Measurements from ENCODE around the gene AURKAIP1.

AURKAIP1 gene

DNA sequence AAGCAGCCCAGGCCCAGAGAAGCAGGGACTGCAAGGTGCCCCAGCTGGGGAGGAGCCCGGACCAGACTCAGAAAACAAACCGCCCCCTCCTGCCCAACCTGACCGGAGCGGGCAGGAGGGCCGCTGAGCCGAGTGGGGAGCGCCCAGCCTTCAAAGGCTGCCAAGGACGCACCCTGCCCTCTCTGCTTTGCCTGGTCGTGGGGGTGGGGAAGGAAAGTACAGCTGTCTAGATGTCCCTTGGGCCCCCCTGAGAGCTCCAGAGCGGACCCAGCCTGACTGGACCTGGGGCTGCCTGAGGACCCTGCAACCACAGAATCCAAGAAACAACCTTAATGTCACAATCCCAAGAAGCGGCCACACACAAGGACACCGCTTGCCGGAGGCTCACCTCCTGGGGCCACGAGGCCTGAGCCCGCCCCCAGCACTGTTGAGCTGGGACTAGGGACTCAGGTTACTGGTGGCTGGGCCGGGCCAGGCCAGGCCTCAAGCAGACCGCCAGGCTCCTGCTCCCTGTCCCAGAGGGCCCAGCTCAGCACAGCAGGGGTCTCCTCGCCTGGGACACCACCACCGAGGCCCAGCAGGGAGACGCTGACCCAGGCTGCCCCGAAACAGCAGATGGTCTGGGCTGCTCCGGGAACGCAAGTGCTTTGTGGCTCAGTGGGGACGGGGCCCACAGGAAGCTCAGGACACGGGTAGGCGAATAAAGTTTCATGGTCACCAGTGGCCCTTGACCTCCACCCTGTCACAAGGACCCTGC, 27.2 kb downstream of the AURKAIP1 start:
- DNase-seq (ENCODE audit: low read depth, low spot score): no peak

DNA sequence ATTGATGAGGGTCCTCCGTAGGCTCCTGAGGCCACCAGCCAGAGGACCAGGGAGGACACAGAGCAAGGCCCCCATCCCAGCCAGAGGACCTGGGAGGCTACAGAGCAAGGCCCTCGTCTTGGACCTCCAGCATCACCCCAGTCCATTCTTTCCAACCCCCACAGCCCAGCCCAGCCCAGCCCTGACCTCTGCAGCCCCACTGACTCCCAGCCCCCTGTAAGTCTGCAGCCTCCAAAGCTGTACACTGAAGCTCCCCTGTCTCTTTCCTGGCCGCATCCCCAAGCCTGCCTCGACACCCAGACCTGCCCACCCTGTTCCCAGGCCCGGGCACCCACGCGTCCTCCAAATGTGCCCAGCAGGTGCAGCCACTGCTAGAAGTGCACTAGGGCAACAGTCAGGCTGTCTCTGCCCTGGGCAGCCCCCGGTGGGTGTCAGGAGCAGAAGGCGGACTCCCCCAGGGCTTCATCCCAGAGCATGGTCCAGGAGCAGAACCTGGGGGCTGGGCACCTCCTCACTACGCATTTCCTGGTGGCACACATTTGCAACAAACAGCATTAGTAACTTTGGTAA, 27.9 kb downstream of the AURKAIP1 start:
- DNase-seq (ENCODE audit: low read depth, low spot score): no peak

DNA sequence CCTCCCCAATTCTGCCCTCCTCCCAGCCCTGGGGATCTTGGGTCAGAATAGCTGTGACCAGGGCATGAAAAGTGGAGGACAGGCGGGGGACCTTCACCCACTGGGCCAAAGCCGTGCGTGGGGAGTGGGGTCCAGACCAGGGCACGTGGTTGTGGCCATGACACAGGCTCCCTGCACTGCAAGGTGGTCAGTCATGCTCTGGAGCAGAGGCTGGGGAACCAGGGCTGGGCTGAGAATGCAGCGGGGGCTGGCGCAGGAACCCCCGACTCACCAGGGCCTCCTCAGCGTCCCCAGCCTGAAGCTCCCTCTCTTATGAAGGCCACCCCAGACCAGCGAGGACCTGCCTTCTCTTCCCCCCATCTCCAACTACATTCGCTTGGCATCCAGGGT, 28.5 kb downstream of the AURKAIP1 start:
- no peak for DNase-seq (ENCODE audit: low read depth, low spot score)

DNA sequence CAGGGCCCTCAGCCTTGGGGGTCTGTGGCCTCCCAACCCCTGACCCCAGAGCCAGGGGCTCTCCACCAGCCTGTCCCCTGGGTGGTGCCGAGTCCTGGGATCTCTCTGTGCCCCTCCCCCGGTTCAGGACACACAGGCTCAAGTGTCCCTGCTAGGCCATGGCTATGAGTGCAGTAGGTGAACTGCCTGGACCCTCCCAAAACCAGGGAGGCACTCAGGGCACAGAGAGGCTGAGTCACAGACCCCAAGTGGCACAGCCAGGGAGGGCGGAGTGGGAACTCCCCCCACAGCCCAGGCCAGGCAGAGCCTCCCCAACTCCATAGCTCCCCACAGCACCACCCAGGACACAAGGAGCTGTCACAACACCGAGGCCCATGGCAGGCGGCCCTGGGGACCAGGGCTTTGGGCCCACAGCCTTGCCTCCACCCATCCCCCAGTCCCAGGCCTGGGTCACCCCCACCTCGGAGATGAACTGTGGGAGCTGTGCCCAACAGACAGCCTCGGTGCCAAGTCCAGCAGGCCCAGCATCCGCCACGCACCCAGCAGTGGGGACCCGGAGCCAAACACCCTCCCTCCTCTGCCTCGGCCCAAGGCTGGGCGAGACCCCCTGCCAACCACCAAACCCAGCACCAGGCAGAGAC, 29.0 kb downstream of the AURKAIP1 start:
- no peak for DNase-seq (ENCODE audit: low read depth, low spot score)

DNA sequence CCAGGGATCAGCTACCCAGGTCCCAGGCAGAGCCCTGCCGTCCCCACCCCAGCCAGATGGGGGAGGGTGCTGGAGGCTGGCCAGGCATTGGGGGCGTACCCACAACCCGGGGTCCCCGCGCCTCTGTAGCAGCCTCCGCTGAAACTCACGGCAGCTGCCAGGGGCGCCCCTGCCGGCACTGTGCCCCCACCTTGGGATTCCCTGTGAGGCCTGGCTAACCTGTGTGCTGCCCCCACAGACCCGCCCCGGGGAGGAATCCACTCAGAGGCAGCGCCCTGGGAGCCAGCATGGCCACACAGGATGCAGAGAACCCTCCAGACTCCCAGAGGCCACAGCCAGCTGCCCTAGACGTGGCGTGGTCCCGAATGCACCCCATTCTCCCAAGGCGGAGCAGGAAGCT, 29.6 kb downstream of the AURKAIP1 start:
- DNase-seq (ENCODE audit: low read depth, low spot score): no peak

DNA sequence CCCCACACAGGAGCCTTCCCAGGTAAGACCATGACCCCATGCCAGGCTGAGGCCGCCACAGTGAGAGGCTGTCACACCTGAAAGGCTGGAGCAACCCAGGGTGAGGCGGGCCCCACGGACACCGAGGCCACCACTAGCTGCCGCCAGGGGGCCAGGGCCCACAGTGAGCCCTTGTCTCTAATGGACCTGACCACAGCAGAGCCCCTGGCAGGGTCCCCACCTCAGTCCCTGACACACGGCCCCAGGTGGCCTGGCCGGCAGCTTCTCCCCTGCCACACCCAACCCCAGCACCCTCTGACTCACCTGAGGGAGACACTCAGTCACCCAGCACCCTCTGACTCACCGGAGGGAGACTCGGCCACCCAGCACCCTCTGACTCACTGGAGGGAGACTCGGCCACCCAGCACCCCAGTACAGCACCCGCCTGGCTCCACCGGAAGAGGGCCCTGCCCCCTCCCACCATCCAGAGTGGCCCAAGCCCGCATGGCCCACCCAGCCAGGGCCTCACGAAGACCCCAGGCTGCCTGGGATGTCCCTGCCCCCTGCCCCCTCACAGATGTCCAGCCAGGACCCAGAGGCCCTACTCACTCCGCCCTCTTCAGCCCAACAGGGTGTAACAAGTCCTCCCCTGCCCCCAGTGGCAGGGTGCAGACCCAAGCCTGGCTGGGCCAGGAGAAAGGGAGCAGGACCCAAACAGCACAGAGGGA, 30.2 kb downstream of the AURKAIP1 start:
- no peak for DNase-seq (ENCODE audit: low read depth, low spot score)

DNA sequence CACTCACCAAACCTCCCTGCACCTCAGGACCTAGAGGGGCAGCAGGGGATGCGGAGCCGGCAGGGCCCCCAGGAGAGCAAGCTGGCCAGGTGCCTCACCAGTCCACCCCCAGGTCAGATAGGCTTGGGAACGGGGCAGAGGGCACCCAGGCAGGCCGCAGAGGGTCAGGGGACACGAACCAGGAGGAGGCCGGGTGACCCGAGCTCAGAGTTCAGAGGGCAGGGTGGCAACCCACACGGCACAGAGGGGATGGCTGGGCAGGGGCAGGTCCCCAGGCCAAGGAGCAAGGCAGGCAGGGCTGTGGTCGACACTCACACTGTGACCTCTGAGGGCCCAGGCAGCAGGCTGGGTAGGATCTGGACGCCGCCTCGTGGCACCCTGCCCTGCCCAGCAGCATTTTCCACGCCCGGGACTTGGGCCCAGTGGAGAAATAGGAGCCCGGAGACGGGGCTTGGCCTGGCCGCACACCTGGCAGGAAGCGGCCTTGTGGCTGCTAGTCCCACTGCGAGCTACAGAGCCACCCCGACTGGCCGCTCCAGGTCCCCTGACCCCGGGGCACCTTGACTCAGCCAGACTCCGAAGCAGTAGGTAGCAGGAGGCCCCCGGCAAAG, 31.1 kb downstream of the AURKAIP1 start:
- no peak for DNase-seq (ENCODE audit: low read depth, low spot score)

DNA sequence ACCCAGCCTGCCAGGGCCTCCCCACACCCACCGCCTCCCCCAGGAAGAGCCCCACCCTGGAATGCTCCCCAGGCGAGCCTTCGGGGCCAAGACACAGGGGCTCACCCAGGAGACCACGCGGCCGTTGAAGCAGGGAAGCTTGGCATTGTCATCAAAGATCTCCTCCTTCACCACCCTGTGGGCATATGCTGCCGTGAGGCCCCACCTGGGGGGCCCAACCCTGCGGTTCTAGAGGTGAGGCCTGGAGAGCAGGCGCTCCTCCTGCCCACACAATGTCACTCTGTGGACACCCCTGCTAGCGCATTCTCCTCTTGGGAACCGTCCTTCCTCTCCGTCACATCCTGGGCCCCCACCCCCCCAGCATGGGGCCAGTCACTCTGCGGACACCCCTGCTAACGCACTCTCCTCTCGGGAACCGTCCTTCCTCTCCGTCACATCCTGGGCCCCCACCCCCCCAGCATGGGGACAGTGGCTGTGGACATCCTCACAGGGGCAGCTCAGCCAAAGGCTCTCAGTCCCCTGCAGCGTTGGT, 32.4 kb downstream of the AURKAIP1 start:
- no peak for DNase-seq (ENCODE audit: low read depth, low spot score)

DNA sequence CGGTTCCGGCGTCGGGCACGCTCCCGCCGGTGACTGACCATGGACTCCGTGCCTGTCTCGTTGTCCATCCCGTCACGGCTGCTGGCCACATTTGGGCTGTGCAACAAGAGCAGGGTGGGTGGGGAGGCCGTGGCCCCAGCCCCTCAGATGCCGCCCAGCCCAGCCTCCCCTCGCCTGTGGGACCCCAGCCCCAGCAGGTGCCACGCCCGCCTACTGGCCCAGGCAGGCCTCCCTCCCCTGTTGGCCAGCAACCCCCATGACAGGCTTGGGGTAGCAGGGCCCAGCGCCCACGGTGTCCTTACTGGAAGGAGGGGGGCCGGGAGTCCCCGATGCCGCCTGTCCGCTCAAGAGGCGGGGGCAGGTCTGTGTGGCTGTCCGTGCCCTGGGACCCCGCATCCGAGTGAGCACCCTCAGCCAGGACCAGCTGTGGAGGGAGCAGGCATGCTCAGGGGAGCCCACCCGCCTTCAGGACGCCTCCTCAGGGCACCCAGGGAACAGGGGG, 32.9 kb downstream of the AURKAIP1 start:
- no peak for DNase-seq (ENCODE audit: low read depth, low spot score)

DNA sequence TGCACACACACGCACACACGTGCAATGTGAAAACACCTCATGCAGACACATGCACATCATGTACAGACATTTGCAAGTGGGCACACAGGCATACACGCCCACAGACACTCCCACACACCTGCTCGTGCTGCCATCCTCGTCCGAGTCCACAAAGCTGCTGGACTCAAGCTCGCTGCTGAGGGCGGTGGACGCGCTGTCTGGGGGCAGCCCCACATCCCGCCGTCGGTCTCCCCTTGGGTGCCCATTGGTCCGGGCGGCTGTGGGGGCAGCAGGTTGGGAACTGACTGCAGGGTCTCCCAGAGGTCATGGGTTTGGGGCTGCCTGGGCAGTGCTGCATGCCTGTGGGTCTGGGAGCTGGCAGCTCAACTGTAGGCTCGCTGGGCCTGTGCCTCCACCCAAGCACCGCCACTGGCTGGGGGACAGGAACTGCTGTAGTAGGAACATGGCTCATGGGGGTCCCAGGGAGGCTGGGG, 33.4 kb downstream of the AURKAIP1 start:
- DNase-seq (ENCODE audit: low read depth, low spot score): no peak

DNA sequence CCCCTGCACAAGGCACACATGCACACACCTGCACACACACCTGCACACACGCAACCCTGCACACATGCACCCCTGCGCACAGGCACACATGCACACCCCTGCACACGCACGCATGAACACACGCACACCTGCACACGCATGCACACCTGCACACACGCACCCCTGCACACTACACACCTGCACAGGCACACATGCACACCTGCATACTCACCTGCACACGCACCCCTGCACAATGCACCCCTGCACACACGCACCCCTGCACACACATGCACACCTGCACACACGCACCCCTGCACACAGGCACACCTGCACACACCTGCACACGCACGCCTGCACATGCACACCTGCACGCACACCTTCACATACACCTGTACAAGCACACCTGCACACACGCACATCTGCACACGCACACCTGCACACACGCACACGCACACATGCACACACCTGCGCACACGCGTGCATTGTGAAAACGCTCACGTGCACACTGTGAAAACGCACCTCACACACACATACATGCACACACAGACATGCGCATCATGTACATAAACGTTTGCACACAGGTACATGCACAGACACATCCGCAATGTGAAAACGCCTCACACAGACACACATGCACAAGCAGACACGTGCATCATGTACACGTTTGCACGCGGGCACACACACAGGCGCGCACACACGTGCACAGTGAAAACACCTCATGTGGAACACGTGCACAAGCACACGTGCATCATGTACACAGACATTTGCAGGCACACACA, 34.0 kb downstream of the AURKAIP1 start:
- DNase-seq (ENCODE audit: low read depth, low spot score): no peak

DNA sequence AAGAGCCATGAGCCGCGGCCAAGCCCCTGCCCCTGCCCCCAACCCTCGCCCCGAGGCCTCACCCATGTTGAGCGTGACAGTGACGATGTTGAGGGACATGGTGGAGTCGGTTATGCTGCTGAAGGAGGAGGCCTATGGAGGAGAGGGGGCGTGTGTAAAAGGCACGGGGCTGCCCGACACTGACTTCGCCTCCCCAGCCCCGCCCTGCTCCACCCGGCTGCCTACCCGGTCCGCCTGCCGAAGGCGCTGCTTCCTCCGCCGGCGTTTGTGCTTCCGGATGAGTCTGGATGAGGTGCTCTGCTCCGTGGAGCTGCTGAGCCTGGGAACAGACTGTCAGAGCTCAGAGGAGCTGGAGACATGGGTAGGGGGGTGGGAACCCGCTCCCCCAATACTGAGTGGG, 34.8 kb downstream of the AURKAIP1 start:
- DNase-seq (ENCODE audit: low read depth, low spot score): no peak

DNA sequence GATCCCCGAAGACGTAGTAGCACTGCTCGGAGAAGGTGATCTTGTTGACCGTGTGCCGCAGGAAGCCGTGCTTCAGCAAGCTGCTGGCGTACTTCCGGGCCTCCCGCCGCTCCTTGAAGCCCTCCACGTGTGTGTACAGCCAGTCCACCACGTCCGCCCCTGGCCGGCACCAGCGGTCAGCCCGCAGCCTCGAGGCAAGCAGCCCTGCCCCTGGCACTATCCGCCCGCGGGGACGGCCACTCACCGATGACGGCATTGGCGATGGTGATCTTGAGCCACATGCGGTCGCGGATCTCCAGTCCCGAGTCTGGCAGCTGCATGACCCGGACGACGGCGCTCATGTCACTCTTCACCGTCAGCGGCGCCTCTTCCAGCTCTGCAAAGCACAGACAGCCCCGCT, 36.7 kb downstream of the AURKAIP1 start:
- no peak for DNase-seq (ENCODE audit: low read depth, low spot score)

DNA sequence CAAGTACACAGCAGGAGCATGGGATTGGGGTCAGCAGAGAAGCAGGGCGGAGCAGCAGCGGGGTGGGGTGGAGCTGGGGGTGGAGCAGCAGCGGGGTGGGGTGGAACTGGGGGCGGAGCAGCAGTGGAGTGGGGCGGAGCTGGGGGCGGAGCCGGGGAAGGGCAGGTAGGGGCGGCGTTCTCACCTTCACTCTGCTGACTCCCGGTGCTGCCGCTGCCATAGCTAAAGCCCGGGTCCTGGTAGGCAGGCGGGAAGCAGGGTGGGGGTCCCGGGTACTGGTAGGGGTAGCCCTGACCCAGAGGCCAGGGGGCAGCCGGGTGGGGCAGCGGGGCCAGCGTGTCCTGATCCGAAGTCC, 37.2 kb downstream of the AURKAIP1 start:
- no peak for DNase-seq (ENCODE audit: low read depth, low spot score)

DNA sequence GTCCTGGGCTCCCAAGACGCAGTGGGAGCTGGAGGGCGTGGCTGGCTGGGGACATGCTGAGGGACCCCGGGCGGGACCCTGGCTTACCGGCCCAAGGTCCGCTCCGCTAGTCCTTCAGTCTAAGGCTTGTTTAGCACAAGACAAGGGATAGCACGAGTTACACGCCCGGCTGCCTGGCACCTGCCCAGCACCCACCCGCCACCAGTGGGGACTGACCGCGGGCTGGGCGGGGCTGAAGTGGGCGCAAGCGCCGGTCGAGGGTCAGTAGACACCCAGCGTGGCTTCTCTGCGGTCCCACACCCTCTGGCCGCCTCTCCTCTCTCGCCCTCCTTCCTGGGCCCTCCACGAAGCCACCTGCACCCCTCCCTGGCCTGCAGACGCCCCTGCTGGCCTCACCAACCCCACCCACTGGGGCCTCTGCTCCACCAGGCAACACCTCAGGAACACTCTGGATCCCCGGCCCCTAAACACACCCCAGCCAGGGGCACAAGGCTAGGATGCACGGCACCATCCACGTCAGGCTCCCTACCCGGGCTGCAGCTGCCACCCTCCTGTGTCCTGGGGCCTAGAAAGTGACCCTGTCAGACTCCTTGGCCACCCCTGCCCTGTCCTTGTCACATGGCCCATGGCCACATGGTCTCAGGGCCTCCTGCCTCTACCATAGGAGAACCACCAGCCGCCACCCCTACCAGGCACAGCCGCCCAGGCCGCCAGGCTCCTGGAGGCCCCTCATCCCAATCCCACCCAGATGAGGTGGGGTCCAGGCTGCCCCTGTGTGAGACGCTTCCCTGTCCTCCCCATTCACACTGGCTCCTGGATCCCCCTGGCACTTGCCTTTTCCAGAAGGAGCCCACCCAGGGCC, 37.8 kb downstream of the AURKAIP1 start:
- DNase-seq (ENCODE audit: low read depth, low spot score): no peak

DNA sequence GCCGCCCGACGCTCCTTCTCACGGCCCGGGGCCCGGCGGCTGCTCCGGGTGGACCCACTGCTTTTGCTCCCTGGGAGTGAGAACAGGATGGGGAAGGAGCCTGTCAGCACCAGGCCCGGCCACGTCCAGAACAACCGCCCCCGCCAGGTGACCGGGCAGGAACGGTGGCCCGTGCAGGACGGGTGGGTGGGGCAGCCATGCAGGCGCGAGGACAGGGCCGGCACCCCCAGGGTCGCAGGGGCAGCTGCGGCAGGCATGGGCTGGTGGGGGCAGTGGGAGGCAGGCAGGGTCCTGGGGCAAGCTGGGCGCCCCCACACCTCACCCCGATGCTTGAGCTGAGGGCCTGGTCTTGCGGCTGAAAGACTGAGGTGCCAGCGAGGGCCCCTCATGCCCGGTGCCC, 38.6 kb downstream of the AURKAIP1 start:
- no peak for DNase-seq (ENCODE audit: low read depth, low spot score)

DNA sequence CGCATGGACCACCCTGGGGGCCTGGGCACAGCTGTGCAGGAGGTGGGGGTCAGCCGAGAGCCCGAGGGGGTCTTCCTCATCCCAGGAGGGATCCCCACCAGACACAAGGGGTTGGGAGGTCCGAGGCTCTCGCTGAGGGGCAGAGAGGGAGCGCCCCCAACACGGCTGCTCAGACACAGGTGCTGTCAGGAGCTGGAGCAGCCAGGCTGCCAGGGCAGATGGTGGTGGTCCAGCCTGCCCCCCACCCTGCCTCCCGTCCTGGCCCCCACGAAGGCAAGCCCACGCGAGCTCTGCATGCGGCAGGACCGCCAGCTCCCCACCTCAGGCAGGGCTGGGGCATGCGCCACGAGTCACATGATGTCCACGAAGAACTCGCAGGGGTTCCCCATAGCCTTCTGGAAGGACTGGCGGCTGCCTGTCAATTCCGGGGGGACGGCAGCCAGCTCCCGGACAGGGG, 39.2 kb downstream of the AURKAIP1 start:
- no peak for DNase-seq (ENCODE audit: low read depth, low spot score)

DNA sequence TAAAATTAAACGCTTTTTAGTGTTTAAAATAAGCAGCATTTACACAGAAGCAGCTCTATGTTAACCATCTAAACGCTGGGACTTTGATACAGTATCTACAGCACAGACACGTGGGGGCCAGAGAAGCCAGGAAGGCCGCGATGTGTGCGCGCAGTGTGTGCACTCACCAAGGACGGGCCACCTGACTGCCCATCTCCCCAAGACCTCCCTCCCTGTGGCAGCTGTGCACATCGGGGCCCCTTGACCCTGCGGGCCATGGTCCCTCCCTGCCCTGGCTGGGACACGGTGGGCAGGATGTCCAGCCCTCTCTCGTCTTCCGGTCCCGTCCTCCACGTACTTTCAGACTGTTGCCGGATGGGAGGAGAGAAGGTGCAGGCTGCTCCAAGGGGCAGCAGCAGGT, 39.7 kb downstream of the AURKAIP1 start:
- DNase-seq (ENCODE audit: low read depth, low spot score): no peak

DNA sequence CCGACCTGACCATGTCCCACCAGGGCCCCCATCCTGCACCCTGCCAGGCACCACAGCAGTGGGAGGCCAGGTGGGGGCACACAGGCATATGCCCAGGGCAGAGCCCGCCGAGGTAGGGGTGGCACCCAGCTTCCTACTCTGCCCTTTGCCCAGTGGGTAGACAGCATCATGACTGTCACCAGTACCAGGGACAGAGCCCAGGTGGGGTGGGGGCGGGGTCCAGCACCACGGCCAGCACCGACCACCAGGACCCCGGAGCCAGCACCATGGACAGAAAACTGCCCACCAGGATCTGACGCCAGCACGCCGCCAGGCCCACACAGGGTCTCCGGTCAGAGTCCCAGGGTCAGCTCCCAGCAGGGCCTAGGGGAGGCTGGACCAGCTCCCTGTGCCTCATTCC, 40.2 kb downstream of the AURKAIP1 start:
- DNase-seq (ENCODE audit: low read depth, low spot score): no peak
